Measurements from ENCODE around the gene POGLUT3.

The POGLUT3 gene

DNA sequence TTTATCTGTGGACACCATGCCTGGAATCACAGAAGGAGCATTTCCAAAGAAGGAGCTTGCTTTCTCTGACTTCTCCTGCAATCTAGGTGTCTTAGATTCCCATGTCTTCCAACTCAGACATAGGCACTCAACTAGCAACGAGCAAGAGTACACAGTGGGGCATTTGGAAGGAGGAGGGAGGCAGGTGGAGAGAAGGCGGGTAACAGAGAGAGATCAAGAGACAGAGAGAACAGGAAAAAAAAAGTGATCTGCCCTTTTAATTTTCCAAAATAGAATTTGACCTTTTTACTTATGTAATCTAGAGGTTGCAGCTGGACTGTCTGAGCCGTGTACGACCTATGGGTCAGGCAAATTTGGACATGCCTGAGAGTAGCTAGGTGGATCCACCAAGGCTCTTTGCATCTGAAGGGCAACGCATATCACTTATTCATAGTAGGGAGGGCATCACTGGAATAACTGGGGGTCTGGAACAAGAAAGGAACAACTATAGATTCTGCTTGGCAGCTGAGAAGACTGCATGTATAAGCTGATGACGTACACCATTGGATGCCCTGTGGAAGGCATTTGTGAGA is 37.3 kb upstream of the POGLUT3 start:
- no peak for DNase-seq (ENCODE audit: extremely low read depth, low read depth)
- TF ChIP-seq, protein P1, sequence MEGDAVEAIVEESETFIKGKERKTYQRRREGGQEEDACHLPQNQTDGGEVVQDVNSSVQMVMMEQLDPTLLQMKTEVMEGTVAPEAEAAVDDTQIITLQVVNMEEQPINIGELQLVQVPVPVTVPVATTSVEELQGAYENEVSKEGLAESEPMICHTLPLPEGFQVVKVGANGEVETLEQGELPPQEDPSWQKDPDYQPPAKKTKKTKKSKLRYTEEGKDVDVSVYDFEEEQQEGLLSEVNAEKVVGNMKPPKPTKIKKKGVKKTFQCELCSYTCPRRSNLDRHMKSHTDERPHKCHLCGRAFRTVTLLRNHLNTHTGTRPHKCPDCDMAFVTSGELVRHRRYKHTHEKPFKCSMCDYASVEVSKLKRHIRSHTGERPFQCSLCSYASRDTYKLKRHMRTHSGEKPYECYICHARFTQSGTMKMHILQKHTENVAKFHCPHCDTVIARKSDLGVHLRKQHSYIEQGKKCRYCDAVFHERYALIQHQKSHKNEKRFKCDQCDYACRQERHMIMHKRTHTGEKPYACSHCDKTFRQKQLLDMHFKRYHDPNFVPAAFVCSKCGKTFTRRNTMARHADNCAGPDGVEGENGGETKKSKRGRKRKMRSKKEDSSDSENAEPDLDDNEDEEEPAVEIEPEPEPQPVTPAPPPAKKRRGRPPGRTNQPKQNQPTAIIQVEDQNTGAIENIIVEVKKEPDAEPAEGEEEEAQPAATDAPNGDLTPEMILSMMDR (IDR thresholded peaks at IDR 0.05; ENCODE audit: low read depth, low read length), result no peak

DNA sequence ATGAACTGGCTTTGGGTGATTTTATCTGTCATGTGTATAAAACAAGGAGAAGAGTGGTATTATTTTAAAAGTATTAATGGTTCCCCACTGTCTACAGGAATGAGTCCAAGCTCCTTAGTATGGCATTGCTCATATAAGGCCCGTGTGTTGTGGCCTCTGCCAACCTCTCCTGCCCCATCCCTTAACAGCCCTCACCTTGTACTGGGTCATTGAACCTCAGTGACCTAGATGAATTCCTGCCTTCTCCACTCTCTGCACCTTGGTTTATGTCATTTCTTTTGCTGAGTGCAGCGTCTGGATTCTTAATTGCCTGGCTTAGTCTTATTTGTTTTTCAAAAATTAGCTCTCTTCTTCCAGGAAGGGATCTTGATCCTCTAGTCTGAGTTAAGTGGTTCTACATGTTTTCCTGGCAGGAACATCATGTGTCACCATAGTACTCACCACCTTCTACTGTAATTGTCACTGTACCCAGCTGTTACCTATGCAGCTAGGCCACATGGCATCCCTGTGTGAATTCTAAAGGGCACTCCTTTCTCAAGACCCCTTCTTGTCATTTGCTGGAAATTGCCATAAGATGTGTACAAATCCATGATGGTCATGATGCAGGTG is 36.2 kb upstream of the POGLUT3 start:
- TF ChIP-seq, protein P1 (IDR thresholded peaks at IDR 0.05; ENCODE audit: low read depth, low read length), result no peak
- no peak for DNase-seq (ENCODE audit: extremely low read depth, low read depth)

DNA sequence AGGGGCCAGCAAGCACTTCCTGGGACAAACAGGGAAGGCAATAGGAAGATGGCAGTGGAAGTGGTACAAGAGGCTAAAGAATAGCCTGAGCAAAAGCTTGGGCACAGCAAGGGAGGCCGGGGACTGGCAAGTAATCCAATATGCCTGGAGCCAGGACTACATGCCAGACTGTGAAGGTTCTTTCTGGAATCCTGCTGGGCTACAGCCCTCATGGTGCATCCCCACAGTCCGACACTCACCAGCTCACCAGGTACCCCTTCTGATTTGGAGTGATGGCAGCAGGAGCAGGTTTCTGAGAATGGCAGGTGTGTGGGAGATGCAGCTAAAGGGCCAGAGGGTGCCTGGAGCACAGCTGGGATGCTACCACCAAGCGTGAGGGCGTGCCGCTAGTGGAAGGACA is 32.2 kb upstream of the POGLUT3 start:
- DNase-seq (ENCODE audit: extremely low read depth, low read depth), result no peak
- TF ChIP-seq, protein P1 (IDR thresholded peaks at IDR 0.05; ENCODE audit: low read depth, low read length), result no peak

DNA sequence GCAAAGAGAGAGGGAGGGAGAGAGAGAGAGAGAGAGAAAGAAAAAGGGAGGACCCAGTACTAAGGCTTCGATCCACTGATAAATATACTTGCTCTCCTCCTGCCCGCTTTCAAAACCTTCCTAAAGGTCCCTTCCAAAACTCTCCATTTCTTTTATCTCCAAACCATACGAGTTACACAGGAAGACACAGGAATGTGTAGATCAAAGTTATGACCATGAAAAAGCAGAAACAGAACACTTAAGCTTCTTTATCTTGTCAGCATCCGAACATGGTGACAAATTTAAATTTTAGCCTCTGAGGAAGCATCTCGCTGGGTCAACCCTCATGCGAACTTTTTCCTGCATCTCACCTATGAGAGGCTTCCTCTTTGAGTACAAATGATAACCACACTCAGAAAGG is 29.2 kb upstream of the POGLUT3 start:
- no peak for DNase-seq (ENCODE audit: extremely low read depth, low read depth)

DNA sequence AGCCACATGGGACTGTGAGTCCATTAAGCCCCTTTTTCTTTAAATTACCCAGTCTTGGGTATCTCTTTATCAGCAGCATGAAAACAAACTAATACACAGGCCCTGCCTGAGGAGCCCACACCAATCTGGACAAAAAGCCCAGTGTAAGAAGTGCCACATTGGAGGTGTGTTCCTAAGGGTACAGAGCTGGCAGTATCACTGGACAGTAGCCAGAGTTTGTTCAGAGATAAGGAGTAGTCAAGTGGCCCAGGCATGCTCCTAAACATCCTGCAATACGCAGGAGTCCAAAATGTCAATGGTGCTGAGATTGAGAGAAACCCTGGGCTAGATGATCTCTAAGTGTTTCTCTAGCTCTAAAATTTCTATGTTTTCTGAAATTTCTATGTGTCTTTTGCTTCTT is 27.0 kb upstream of the POGLUT3 start:
- TF ChIP-seq, protein P1 (IDR thresholded peaks at IDR 0.05; ENCODE audit: low read depth, low read length), result no peak
- DNase-seq (ENCODE audit: extremely low read depth, low read depth), result no peak

More for the DNA sequence above, 29.2 kb upstream of the POGLUT3 start:
- TF ChIP-seq, protein P1 (IDR thresholded peaks at IDR 0.05; ENCODE audit: low read depth, low read length), result no peak

DNA sequence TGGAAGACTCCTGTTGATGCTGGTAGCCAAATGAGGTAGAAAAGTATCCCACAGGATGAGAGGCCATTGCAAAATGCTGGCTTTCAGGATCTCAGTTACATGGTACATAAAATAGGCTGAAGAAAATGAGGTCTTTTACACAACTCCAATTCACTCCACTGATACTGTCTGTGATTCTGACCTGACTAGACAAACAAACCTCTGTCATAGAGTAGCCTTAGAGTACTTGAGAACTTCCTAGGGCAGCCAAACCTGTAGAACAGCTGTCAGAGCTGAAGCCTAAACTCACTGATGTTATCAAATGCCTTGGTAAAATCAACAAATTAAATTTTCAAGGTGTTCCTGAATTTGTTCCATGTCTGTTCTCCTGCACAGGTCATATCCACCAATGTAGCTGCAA is 26.2 kb upstream of the POGLUT3 start:
- TF ChIP-seq, protein P1 (IDR thresholded peaks at IDR 0.05; ENCODE audit: low read depth, low read length), result no peak
- no peak for DNase-seq (ENCODE audit: extremely low read depth, low read depth)

DNA sequence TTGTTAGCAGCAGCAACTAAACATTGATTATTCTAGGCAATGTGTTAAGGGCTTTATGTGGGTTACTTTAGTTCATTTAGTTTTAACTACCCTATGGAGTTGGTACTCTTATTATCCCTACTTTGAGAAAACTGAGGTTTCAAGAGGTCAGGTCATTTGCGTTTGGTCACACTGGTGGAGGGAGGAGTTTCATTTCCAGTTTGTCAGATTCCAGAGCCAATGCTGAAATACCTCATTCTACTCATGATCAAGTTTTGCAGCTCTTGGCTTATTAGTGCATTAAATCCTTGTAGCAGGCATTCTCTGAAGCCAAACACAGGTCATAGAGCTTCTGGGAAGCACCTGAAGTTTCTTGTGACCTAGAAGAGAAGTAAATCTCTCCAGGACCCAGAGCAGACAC is 24.1 kb upstream of the POGLUT3 start:
- TF ChIP-seq, protein P1 (IDR thresholded peaks at IDR 0.05; ENCODE audit: low read depth, low read length), result no peak
- no peak for DNase-seq (ENCODE audit: extremely low read depth, low read depth)

Measured in AG09319 (cell line).